PC-9 (cell line): Measurements from ENCODE around the gene LEFTY1.

Source experiments
- EZH2 ChIP-seq: fragments of 200-600 bp; sonication (generic); IDR thresholded peaks from 2 replicates; pipeline ENCODE4 v1.8.0; 2017; ENCODE audit warnings: antibody characterized with exemption, low read depth
- TF ChIP-seq, protein P1 (sequence below): fragments of 200-600 bp; sonication (generic); conservative IDR thresholded peaks from 2 replicates; pipeline ENCODE4 v1.6.1; 2017; ENCODE audit warnings: mixed run types, antibody characterized with exemption, mild to moderate bottlenecking, moderate library complexity

GRCh38 chr1:225853441-225853840 lies 35.5 kb downstream of the LEFTY1 start:
- TF ChIP-seq, protein P1, sequence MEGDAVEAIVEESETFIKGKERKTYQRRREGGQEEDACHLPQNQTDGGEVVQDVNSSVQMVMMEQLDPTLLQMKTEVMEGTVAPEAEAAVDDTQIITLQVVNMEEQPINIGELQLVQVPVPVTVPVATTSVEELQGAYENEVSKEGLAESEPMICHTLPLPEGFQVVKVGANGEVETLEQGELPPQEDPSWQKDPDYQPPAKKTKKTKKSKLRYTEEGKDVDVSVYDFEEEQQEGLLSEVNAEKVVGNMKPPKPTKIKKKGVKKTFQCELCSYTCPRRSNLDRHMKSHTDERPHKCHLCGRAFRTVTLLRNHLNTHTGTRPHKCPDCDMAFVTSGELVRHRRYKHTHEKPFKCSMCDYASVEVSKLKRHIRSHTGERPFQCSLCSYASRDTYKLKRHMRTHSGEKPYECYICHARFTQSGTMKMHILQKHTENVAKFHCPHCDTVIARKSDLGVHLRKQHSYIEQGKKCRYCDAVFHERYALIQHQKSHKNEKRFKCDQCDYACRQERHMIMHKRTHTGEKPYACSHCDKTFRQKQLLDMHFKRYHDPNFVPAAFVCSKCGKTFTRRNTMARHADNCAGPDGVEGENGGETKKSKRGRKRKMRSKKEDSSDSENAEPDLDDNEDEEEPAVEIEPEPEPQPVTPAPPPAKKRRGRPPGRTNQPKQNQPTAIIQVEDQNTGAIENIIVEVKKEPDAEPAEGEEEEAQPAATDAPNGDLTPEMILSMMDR, result no peak
- no peak for TF ChIP-seq EZH2
